HUES6 (cell line): Measurements from ENCODE around the gene NKX2-1.

Experiments used
- H3K27ac ChIP-seq: 2 replicates; pipeline ENCODE4 v1.7.0; 2013; ENCODE audit warnings: low read depth, mild to moderate bottlenecking, low read length, inconsistent platforms
- H3K27me3 ChIP-seq: 2 replicates; pipeline ENCODE4 v1.6.1; 2013; ENCODE audit warnings: low read length; ENCODE audit not compliant: control insufficient read depth, insufficient read depth
- H3K36me3 ChIP-seq: 2 replicates; pipeline ENCODE4 v1.6.1; 2013; ENCODE audit warnings: low read length; ENCODE audit not compliant: control insufficient read depth, insufficient read depth
- H3K4me1 ChIP-seq: 2 replicates; pipeline ENCODE4 v1.6.1; 2013; ENCODE audit warnings: low read length; ENCODE audit not compliant: control insufficient read depth, insufficient read depth
- H3K4me3 ChIP-seq: 2 replicates; pipeline ENCODE4 v1.5.1; 2013; ENCODE audit warnings: low read depth, low read length
- H3K9ac ChIP-seq: one replicate; pipeline ENCODE4 v1.6.1; 2013; ENCODE audit warnings: mild to moderate bottlenecking, low read length
- H3K9me3 ChIP-seq: 2 replicates; pipeline ENCODE4 v1.6.1; 2013; ENCODE audit warnings: low read depth, low read length; ENCODE audit not compliant: control insufficient read depth, insufficient read depth

NKX2-1 gene

GRCh38 chr14:36509069-36509917, 10.7 kb downstream of the NKX2-1 start:
- H3K9me3 ChIP-seq: no peaks in the 10 kb centered on the region
- H3K27ac ChIP-seq: no peak overlapping the region
- peaks cover 100% of the 10 kb centered on the region for H3K27me3 ChIP-seq
- H3K36me3 ChIP-seq: no peaks in the 10 kb centered on the region
- H3K4me1 ChIP-seq: peaks cover 50% of the 10 kb centered on the region
- H3K9ac ChIP-seq: no peak overlapping the region
- 0 out of 2 replicates have a peak overlapping the region, but pooled peaks have one; percentile 36 for H3K4me3 ChIP-seq

- Histone ChIP-seq H3K36me3 (no peaks in the 10 kb centered on the region), H3K4me1 (peaks cover 47% of the 10 kb centered on the region), H3K4me3 (peak overlapping the region; percentile 36), H3K9ac (no peak overlapping the region), H3K27me3 (peaks cover 100% of the 10 kb centered on the region), H3K27ac (no peak overlapping the region), H3K9me3 (no peaks in the 10 kb centered on the region)
Measured at GRCh38 chr14:36508418-36509068, 11.5 kb downstream of the NKX2-1 start.

- Histone ChIP-seq H3K4me3 (no peak overlapping the region), H3K27me3 (peaks cover 100% of the 10 kb centered on the region), H3K9me3 (no peaks in the 10 kb centered on the region), H3K4me1 (peaks cover 47% of the 10 kb centered on the region), H3K9ac (no peak overlapping the region), H3K27ac (no peak overlapping the region), H3K36me3 (no peaks in the 10 kb centered on the region)
Measured at GRCh38 chr14:36507847-36508417, 12.1 kb downstream of the NKX2-1 start.

GRCh38 chr14:36506732-36507614, 13.1 kb downstream of the NKX2-1 start:
- Histone ChIP-seq H3K4me3 (no peak overlapping the region), H3K36me3 (no peaks in the 10 kb centered on the region), H3K27me3 (peaks cover 100% of the 10 kb centered on the region), H3K27ac (no peak overlapping the region), H3K9ac (no peak overlapping the region), H3K4me1 (peaks cover 41% of the 10 kb centered on the region), H3K9me3 (no peaks in the 10 kb centered on the region)

GRCh38 chr14:36505892-36506731, 13.9 kb downstream of the NKX2-1 start:
- Histone ChIP-seq H3K9ac (no peak overlapping the region), H3K9me3 (no peaks in the 10 kb centered on the region), H3K27ac (no peak overlapping the region), H3K27me3 (peaks cover 100% of the 10 kb centered on the region), H3K36me3 (no peaks in the 10 kb centered on the region), H3K4me3 (peak overlapping the region; percentile 42), H3K4me1 (peaks cover 41% of the 10 kb centered on the region)

- peaks cover 100% of the 10 kb centered on the region for H3K27me3 ChIP-seq
- peaks cover 35% of the 10 kb centered on the region for H3K4me1 ChIP-seq
- H3K9me3 ChIP-seq: no peaks in the 10 kb centered on the region
- no peak overlapping the region for H3K27ac ChIP-seq
- H3K9ac ChIP-seq: no peak overlapping the region
- H3K4me3 ChIP-seq: peak overlapping the region; percentile 42
- H3K36me3 ChIP-seq: no peaks in the 10 kb centered on the region
Measured at GRCh38 chr14:36505181-36505815, 14.7 kb downstream of the NKX2-1 start.

GRCh38 chr14:36504771-36505175, 15.3 kb downstream of the NKX2-1 start:
- Histone ChIP-seq H3K4me3 (peak overlapping the region; percentile 42; the same call in 1 of the 2 replicates), H3K27me3 (peaks cover 100% of the 10 kb centered on the region), H3K9me3 (no peaks in the 10 kb centered on the region), H3K4me1 (peaks cover 30% of the 10 kb centered on the region), H3K36me3 (no peaks in the 10 kb centered on the region), H3K9ac (no peak overlapping the region), H3K27ac (no peak overlapping the region)

GRCh38 chr14:36503771-36504741, 16.0 kb downstream of the NKX2-1 start:
- H3K4me1 ChIP-seq: peaks cover 23% of the 10 kb centered on the region
- no peak overlapping the region for H3K9ac ChIP-seq
- peak overlapping the region; percentile 27 for H3K4me3 ChIP-seq
- no peaks in the 10 kb centered on the region for H3K36me3 ChIP-seq
- H3K27me3 ChIP-seq: peaks cover 100% of the 10 kb centered on the region
- no peak overlapping the region for H3K27ac ChIP-seq
- H3K9me3 ChIP-seq: no peaks in the 10 kb centered on the region
